A549 treated with dexamethasone at 1 μM for 4 hours (cell line): ENCODE results near the gene PTGES3. TPM values are rescaled to one million over a fixed set of nuclear protein-coding genes. Genes with fewer than 3 reads are reported as not detected.

Experiments used
- total RNA-seq: library from RNA; stranded (reverse); fragments of 200-300 nt; extraction: Qiagen RNA extraction; gene quantifications from 5 replicates; pipeline ENCODE4 v1.2.3, GENCODE V29; 2022

PTGES3 gene, protein sequence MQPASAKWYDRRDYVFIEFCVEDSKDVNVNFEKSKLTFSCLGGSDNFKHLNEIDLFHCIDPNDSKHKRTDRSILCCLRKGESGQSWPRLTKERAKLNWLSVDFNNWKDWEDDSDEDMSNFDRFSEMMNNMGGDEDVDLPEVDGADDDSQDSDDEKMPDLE
- 349 to 414 TPM (median 400 TPM) in 5 replicates for total RNA-seq

DNA sequence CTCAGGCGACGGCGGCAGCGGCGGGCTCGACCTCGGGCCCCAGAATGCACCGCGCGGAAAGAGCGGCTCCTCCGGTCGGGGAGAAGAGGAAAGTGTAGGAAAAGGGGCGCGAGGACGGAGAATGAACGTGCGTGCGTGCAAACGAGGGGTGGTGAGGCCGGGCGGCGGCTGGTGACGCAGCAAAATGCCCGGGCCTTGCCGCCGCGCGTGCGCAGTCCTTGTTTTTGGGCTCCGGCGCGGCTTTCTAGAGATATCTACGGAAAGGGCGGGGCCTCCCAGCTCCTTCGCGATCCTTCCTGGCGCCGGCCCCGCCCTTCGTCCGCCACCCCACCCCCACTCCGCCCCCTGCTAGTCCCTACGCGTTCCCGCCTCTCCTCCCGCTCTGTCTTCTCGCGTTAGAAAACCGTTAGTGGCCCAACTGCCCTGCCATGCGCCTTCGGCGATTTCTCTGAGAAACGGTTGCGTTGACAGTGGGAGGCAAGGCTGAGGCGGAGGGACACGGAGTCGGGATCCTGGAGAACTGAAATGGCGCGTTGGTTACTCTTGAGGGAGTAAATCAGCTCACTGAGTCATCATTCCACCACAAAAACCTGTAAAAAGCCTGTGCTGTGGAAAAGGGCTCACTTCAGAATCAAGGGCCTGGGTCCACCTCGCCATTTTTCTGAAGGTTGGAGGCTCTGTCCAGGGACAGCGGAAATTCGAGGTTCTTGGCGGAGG lies at the start of gene PTGES3:
TSS of gene PTGES3 (minus strand) at position 156 of the 717 bp plus-strand sequence. CDS start 285 bp downstream, outside the sequence.

DNA sequence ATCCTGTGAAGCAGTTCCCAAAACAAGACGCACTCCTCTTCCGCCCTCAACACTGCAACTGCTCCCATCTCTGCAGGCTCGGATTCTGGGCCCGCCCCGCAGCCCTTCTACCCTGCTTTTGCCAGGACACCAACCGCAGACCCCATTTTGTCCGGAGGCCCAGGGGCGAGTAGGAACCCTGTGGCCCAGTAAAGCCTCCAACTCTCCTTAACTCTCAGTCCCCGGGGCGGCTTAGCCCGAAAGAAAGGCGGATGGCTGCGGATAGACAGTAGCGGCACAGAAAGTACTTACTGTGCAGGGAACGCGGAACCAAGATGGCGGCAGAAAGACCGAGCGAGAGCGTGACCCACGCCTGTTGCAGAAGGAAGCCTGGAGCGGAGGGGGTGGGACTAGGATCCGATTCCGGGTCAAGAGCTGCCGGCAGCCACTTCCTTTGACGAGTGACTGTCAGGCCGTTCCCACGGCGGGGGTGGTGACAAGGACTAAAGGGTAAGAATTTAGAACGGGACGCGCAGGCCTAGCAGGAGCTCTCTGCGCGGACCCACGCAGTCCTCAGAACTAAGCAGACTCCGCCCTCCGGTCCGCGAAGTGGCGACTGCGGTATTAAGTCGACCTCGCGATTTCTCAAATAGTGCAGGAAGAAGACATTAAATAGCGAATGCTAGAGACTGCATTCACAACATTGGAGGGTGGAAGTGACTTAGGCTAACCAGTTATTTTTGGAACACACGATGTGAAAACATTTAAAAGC lies 37.1 kb upstream of the PTGES3 start, which contains the start of gene NACA:
TSS of gene NACA (minus strand) at position 328 of the 751 bp plus-strand sequence. CDS start 778 bp downstream, outside the sequence.

DNA sequence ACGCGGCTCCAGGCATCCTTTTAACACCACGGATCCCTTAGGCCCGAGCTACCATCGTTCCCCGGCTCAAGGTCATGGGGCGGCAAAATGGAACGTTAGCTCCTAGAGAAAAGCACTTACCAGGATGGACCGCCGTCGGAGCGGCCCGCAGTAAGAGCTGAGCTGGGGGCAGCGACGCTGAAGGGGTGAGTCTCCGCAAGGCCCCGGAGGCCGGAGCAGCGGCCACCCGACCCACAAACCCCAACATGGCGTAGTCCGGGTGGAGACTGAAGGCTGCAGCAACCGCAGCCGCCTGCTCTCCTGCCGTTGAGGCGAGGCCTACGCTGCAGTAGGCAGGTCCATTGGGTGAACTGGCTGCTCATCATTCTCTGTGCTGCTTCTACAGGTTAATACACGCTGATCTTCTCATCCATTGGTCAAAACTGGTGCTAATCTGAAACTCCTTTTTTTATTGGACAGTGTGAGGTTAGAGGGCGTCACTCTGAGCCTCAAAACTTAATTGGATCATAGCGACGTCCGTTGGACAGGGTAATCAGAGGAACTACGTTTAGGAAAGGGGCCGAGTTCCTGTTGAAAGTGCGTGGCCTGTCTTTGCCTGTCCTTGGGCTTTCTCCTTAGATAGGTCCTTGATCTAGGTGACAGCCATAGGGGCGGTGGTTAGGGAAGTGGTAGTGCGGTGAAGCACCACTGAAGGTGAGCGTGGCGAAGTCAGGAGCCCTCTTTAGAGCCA lies 42.2 kb downstream of the PTGES3 start, which contains the start of gene ATP5F1B:
TSS of gene ATP5F1B (minus strand) at position 268 of the 730 bp plus-strand sequence. CDS start at position 247, 21 bp downstream.

DNA sequence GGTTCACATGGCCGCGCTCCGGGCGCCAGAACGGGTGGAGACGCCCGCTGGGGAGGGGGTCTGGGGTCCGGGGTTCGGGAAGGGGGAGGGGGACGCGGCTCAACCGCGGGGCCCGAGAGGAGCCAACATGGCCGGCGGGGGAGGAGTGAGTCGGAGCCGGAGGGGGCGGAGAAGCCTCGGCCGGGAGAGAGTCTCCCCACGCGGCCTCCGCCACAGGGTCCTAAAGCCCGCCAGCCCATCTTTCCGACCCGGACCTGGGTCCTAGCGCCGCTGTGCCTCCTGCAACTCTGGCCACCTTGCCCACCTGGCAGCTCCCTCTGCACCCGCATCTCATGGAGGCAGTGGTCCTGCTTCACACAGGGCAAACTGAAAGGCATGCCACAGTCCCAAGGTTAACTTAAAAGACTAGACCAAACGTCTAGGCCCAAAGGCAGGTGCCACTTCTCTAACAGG lies 57.9 kb downstream of the PTGES3 start, which contains the start of gene BAZ2A:
TSS of gene BAZ2A (minus strand) at position 147 of the 453 bp plus-strand sequence. CDS start 12,796 bp downstream, outside the sequence.

Other genes with a start within 250 kb of the PTGES3 start
- 27.2 to 40.2 TPM (median 36.9 TPM) in 5 replicates for gene TIMELESS, start 238.9 kb downstream of the PTGES3 start, total RNA-seq
- 0.15 TPM in 1 of 5 replicates, not detected in the others for gene MIP, start 233.6 kb downstream of the PTGES3 start, total RNA-seq
- 1.5 to 2.0 TPM (median 1.8 TPM) in 5 replicates for gene SPRYD4, start 219.7 kb downstream of the PTGES3 start, total RNA-seq
- gene GLS2, start 200.1 kb downstream of the PTGES3 start, total RNA-seq, result 0.07 to 0.28 TPM (median 0.11 TPM) in 5 replicates
- gene RBMS2, start 166.5 kb downstream of the PTGES3 start, total RNA-seq, result 10.0 to 15.1 TPM (median 12.5 TPM) in 5 replicates
- 23.1 to 50.4 TPM (median 45.3 TPM) in 5 replicates for gene BAZ2A, start 58.0 kb downstream of the PTGES3 start, total RNA-seq
- gene ATP5F1B, start 42.3 kb downstream of the PTGES3 start, total RNA-seq, result 802 to 906 TPM (median 881 TPM) in 5 replicates
- gene NACA, start 37.0 kb upstream of the PTGES3 start, total RNA-seq, result 1,389 to 2,133 TPM (median 1,421 TPM) in 5 replicates
- 24.0 to 27.2 TPM (median 26.7 TPM) in 5 replicates for gene PRIM1, start 64.0 kb upstream of the PTGES3 start, total RNA-seq
- 1.1 to 2.0 TPM (median 1.4 TPM) in 5 replicates for gene HSD17B6, start 75.0 kb upstream of the PTGES3 start, total RNA-seq
- gene SDR9C7, start 246.1 kb upstream of the PTGES3 start, total RNA-seq, result 0.05 to 0.08 TPM (median 0.07 TPM) in 4 of 5 replicates, not detected in the other